ENCODE measurements around the gene ARHGAP31. TPM values are rescaled to one million over a fixed set of nuclear protein-coding genes. Genes with fewer than 3 reads are reported as not detected.

ARHGAP31 gene
- total and polyA plus RNA-seq, 4 donors: 0.99 to 4.6 (median 2.6) TPM

DNA sequence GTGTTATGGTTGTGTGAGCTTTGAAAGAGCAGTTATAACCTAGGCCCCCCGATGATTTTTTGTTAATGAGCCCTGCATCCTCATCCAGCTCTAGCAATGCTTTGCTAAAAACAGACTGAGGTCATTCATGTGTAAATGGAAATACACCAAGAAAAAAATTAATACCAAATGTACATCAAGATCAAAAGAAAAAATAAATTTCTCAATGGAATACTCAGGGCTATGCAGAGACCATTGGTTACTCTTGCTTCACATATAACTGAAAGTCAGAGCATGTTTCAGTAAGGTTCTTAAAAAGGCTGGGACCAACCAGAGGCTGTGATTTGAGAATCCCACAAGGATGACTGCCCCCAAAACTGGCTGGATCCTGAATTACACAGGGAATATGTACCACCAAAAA, 48.0 kb downstream of the ARHGAP31 start:
- TF ChIP-seq MAX (IDR thresholded peaks at IDR 0.05) (no peak), NR2F2 (IDR thresholded peaks at IDR 0.05) (no peak), RAD21 (IDR thresholded peaks at IDR 0.05) (no peak), GABPA (IDR thresholded peaks at IDR 0.05 in 1 of 2, conservative IDR thresholded peaks at IDR 0.05 in 1 of 2) (no peak), YY1 (IDR thresholded peaks at IDR 0.05) (no peak), HNF4A (conservative IDR thresholded peaks at IDR 0.05) (no peak), HNF4G (IDR thresholded peaks at IDR 0.05) (no peak), TAF1 (conservative IDR thresholded peaks at IDR 0.05) (no peak), FOXA1 (IDR thresholded peaks at IDR 0.05) (no peak)
- TF ChIP-seq, protein P1, sequence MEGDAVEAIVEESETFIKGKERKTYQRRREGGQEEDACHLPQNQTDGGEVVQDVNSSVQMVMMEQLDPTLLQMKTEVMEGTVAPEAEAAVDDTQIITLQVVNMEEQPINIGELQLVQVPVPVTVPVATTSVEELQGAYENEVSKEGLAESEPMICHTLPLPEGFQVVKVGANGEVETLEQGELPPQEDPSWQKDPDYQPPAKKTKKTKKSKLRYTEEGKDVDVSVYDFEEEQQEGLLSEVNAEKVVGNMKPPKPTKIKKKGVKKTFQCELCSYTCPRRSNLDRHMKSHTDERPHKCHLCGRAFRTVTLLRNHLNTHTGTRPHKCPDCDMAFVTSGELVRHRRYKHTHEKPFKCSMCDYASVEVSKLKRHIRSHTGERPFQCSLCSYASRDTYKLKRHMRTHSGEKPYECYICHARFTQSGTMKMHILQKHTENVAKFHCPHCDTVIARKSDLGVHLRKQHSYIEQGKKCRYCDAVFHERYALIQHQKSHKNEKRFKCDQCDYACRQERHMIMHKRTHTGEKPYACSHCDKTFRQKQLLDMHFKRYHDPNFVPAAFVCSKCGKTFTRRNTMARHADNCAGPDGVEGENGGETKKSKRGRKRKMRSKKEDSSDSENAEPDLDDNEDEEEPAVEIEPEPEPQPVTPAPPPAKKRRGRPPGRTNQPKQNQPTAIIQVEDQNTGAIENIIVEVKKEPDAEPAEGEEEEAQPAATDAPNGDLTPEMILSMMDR (IDR thresholded peaks at IDR 0.05; ENCODE audit: low read depth, low read length, missing input control): no peak
- no peak overlapping the region for H3K4me3 ChIP-seq (ENCODE audit: low read depth in 1 of 3, low read length in 3 of 3)
- no peaks in the 10 kb centered on the region for H3K4me1 ChIP-seq (ENCODE audit: control insufficient read depth in 4 of 4, insufficient read depth in 4 of 4, low read length in 3 of 4)
- no peaks in the 10 kb centered on the region for H3K36me3 ChIP-seq (ENCODE audit: control insufficient read depth in 4 of 4, insufficient read depth in 3 of 4, low read depth in 1 of 4, low read length in 3 of 4)
- DNase-seq (ENCODE audit: low spot score): no peak
- H3K9ac ChIP-seq (ENCODE audit: low read depth in 1 of 2, low read length in 2 of 2): no peak overlapping the region
- 92% methylated on average over 1 of the region's 1 CpG for WGBS
- no peak overlapping the region for H3K27ac ChIP-seq (ENCODE audit: low read depth in 1 of 2, low read length in 2 of 2)
- H3K27me3 ChIP-seq (ENCODE audit: control insufficient read depth in 4 of 4, insufficient read depth in 4 of 4, low read length in 3 of 4): peaks cover 0 to 3% (median 0%) of the 10 kb centered on the region in 4 donors
- H3K9me3 ChIP-seq (ENCODE audit: control insufficient read depth in 4 of 4, low read length in 3 of 4): no peaks in the 10 kb centered on the region

DNA sequence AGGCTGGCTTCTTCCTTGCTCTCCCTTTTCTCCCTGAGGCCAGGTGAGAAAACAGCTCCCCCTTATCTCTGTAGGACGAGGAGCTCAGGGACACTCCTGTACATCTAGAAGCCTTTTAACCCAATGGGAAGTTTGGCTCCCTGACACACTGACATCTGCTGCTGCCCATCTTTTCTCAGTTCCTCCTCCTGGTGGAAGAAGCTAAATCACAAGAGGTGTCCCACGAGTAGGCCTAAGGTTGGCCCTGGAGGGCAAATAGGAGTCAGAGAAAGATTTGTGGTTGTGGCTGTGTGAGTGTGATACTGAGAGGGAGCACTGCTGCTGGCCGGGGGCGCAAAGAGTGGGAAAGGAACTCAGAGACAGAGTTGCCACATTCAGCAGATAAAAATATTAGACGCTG, 49.5 kb downstream of the ARHGAP31 start:
- Histone ChIP-seq H3K27ac (ENCODE audit: low read depth in 1 of 2, low read length in 2 of 2) (no peak overlapping the region), H3K4me1 (ENCODE audit: control insufficient read depth in 4 of 4, insufficient read depth in 4 of 4, low read length in 3 of 4) (no peaks in the 10 kb centered on the region), H3K36me3 (ENCODE audit: control insufficient read depth in 4 of 4, insufficient read depth in 3 of 4, low read depth in 1 of 4, low read length in 3 of 4) (no peaks in the 10 kb centered on the region), H3K9me3 (ENCODE audit: control insufficient read depth in 4 of 4, low read length in 3 of 4) (no peaks in the 10 kb centered on the region), H3K4me3 (ENCODE audit: low read depth in 1 of 3, low read length in 3 of 3) (no peak overlapping the region), H3K9ac (ENCODE audit: low read depth in 1 of 2, low read length in 2 of 2) (no peak overlapping the region), H3K27me3 (ENCODE audit: control insufficient read depth in 4 of 4, insufficient read depth in 4 of 4, low read length in 3 of 4) (peaks cover 0 to 3% (median 0%) of the 10 kb centered on the region in 4 donors)
- TF ChIP-seq RAD21 (IDR thresholded peaks at IDR 0.05) (no peak), FOXA1 (IDR thresholded peaks at IDR 0.05) (no peak), RXRA (IDR thresholded peaks at IDR 0.05) (no peak), EGR1 (IDR thresholded peaks at IDR 0.05; ENCODE audit: low read depth in 2 of 2) (no peak), HNF4A (conservative IDR thresholded peaks at IDR 0.05) (no peak), YY1 (IDR thresholded peaks at IDR 0.05) (no peak)
- 72% methylated on average over 5 of the region's 5 CpGs for WGBS
- DNase-seq (ENCODE audit: low spot score): no peak

DNA sequence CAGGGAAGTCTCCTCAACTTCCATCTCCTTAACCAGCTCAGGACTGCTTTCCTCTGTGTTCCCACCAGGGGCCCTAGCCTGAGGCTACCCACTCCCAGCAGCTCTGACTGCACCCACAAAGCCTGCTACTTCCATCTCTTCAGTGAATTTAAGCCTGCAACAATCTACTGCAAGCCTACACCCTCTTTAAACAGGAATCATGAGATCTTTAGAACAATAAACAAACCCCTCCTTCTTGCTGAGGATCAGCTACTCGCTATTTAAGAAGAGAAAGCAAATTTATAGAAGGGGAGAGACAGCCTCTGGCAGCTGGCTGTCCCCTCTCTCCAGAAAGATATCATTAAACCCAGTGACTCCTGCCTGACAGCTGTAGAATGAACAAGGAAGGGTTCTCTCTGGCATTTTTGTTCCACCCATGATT, 51.9 kb downstream of the ARHGAP31 start:
- no peaks in the 10 kb centered on the region for H3K9me3 ChIP-seq (ENCODE audit: control insufficient read depth in 4 of 4, low read length in 3 of 4)
- WGBS: 60% methylated on average over 1 of the region's 1 CpG
- H3K27me3 ChIP-seq (ENCODE audit: control insufficient read depth in 4 of 4, insufficient read depth in 4 of 4, low read length in 3 of 4): peaks cover 0 to 3% (median 0%) of the 10 kb centered on the region in 4 donors
- H3K4me3 ChIP-seq (ENCODE audit: low read depth in 1 of 3, low read length in 3 of 3): no peak overlapping the region
- DNase-seq (ENCODE audit: low spot score): no peak
- no peak overlapping the region for H3K27ac ChIP-seq (ENCODE audit: low read depth in 1 of 2, low read length in 2 of 2)
- no peaks in the 10 kb centered on the region for H3K4me1 ChIP-seq (ENCODE audit: control insufficient read depth in 4 of 4, insufficient read depth in 4 of 4, low read length in 3 of 4)
- no peak overlapping the region for H3K9ac ChIP-seq (ENCODE audit: low read depth in 1 of 2, low read length in 2 of 2)
- no peaks in the 10 kb centered on the region for H3K36me3 ChIP-seq (ENCODE audit: control insufficient read depth in 4 of 4, insufficient read depth in 3 of 4, low read depth in 1 of 4, low read length in 3 of 4)
- TF ChIP-seq MAX (IDR thresholded peaks at IDR 0.05) (no peak), ZBTB33 (IDR thresholded peaks at IDR 0.05) (no peak), TAF1 (conservative IDR thresholded peaks at IDR 0.05) (no peak), YY1 (IDR thresholded peaks at IDR 0.05) (no peak), FOXA1 (IDR thresholded peaks at IDR 0.05) (no peak), RXRA (IDR thresholded peaks at IDR 0.05) (no peak), SP1 (IDR thresholded peaks at IDR 0.05) (no peak), JUND (IDR thresholded peaks at IDR 0.05) (no peak), HNF4A (conservative IDR thresholded peaks at IDR 0.05) (no peak), NR2F2 (IDR thresholded peaks at IDR 0.05) (no peak), RAD21 (IDR thresholded peaks at IDR 0.05) (no peak)
- TF ChIP-seq, protein P2, sequence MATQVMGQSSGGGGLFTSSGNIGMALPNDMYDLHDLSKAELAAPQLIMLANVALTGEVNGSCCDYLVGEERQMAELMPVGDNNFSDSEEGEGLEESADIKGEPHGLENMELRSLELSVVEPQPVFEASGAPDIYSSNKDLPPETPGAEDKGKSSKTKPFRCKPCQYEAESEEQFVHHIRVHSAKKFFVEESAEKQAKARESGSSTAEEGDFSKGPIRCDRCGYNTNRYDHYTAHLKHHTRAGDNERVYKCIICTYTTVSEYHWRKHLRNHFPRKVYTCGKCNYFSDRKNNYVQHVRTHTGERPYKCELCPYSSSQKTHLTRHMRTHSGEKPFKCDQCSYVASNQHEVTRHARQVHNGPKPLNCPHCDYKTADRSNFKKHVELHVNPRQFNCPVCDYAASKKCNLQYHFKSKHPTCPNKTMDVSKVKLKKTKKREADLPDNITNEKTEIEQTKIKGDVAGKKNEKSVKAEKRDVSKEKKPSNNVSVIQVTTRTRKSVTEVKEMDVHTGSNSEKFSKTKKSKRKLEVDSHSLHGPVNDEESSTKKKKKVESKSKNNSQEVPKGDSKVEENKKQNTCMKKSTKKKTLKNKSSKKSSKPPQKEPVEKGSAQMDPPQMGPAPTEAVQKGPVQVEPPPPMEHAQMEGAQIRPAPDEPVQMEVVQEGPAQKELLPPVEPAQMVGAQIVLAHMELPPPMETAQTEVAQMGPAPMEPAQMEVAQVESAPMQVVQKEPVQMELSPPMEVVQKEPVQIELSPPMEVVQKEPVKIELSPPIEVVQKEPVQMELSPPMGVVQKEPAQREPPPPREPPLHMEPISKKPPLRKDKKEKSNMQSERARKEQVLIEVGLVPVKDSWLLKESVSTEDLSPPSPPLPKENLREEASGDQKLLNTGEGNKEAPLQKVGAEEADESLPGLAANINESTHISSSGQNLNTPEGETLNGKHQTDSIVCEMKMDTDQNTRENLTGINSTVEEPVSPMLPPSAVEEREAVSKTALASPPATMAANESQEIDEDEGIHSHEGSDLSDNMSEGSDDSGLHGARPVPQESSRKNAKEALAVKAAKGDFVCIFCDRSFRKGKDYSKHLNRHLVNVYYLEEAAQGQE (IDR thresholded peaks at IDR 0.05): no peak
- TF ChIP-seq, protein P1 (IDR thresholded peaks at IDR 0.05; ENCODE audit: low read depth, low read length, missing input control): no peak
- TF ChIP-seq, protein P3, sequence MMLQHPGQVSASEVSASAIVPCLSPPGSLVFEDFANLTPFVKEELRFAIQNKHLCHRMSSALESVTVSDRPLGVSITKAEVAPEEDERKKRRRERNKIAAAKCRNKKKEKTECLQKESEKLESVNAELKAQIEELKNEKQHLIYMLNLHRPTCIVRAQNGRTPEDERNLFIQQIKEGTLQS (IDR thresholded peaks at IDR 0.05): no peak
